ENCODE data around the gene TSHZ2.
A peak's percentile ranks its signal among the peaks of the same experiment; 100 is the strongest.

The TSHZ2 gene

DNA sequence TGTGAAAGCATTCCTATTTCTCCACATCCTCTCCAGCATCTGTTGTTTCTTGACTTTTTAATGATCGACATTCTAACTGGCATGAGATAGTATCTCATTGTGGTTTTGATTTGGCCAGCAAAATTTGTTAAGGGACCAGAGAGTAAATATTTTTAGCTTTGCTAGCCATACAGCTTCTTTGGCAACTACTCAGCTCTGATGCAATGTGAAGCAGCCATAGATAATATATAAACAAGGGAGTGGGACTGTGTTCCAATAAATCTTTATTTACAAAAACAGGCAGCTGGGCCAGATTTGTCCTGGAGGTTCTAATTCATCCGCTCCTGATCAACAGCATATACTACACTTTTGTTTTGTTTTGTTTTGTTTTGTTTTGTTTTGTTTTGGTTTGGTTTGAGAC, 418.6 kb downstream of the TSHZ2 start:
- no peaks in the 10 kb centered on the region for H4K20me1 ChIP-seq
- H3K4me3 ChIP-seq: no peak overlapping the region
- no peaks in the 10 kb centered on the region for H3K9me3 ChIP-seq (replicated peaks in 1 of 11)
- H3K4me1 ChIP-seq: peaks cover 0 to 20% (median 12%) of the 10 kb centered on the region in 10 experiments; a peak in 14 of 20 replicates
- H3K4me2 ChIP-seq: no peak overlapping the region
- no peaks in the 10 kb centered on the region for H3K27me3 ChIP-seq
- no peak for TF ChIP-seq Cebpa-rat (IDR thresholded peaks at IDR 0.05)
- H3K9ac ChIP-seq: no peak overlapping the region
- no peaks in the 10 kb centered on the region for H3K36me3 ChIP-seq
- no peak overlapping the region for H3K27ac ChIP-seq

DNA sequence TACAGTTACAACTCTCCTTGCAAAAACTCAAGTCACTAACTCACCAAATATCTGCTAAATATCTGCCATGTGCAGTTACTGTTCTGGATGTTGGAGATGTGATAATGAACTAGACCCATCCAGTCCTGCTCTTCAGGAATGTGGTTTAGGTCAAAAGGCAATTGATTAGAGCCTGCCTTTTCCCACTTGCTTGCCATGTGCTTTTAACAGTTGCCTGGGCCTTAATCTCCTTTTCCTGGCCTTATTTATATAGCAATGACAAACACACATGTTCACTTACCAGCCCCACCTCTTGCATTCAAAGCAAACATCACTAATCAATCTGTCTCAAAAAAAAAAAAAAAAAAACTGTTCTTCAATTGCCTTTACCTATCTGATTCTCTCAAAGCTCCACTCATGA, 422.3 kb downstream of the TSHZ2 start:
- H3K27ac ChIP-seq: no peak overlapping the region
- H3K9me3 ChIP-seq (replicated peaks in 1 of 11): no peaks in the 10 kb centered on the region
- H3K27me3 ChIP-seq: no peaks in the 10 kb centered on the region
- H3K4me3 ChIP-seq: no peak overlapping the region
- H4K20me1 ChIP-seq: no peaks in the 10 kb centered on the region
- peaks cover 0 to 9% (median 6%) of the 10 kb centered on the region in 10 experiments; a peak in 14 of 20 replicates for H3K4me1 ChIP-seq
- H3K9ac ChIP-seq: no peak overlapping the region
- H3K36me3 ChIP-seq: no peaks in the 10 kb centered on the region
- no peak overlapping the region for H3K4me2 ChIP-seq
- TF ChIP-seq Cebpa-rat (IDR thresholded peaks at IDR 0.05): no peak

DNA sequence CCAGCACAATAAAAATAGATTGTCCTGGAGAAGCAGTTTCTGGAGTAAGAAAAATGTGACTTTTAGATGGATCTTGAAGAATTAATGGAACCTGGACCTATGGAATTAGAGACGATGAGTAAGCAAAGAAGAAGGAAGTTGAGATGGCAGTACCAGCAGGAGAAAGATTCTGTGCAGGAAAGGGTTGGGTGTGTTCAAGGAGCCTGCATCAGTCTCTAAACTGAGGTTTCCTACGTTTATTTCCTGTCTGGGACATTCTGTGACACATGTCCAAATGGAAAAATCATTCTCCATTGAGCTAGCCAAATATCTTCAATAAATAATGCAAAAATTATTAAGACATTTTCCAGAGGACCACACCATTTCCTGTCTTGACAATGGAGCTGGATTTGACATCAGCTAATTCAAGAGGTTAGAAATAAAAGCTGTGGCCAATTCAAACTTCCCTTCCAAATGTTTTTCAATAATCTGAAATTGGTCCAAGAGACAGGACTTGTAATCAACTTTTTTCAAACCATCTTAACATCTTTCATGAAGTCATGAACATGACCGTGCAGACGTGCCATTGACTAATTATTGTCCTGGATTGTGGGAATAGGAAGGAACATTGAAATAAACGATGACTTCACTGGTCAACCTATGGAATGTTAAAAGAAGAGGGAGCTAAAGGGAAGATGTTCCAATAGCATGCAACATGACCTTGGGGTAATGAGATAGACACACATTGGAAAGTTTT, 423.2 kb downstream of the TSHZ2 start:
- no peaks in the 10 kb centered on the region; a peak in 1 of 20 replicates for H3K4me1 ChIP-seq
- H3K27ac ChIP-seq: no peak overlapping the region
- H4K20me1 ChIP-seq: no peaks in the 10 kb centered on the region
- H3K4me2 ChIP-seq: no peak overlapping the region
- H3K9ac ChIP-seq: no peak overlapping the region
- H3K36me3 ChIP-seq: no peaks in the 10 kb centered on the region
- H3K9me3 ChIP-seq (replicated peaks in 1 of 11): no peaks in the 10 kb centered on the region
- no peaks in the 10 kb centered on the region for H3K27me3 ChIP-seq
- no peak for TF ChIP-seq Cebpa-rat (IDR thresholded peaks at IDR 0.05)
- H3K4me3 ChIP-seq: no peak overlapping the region

DNA sequence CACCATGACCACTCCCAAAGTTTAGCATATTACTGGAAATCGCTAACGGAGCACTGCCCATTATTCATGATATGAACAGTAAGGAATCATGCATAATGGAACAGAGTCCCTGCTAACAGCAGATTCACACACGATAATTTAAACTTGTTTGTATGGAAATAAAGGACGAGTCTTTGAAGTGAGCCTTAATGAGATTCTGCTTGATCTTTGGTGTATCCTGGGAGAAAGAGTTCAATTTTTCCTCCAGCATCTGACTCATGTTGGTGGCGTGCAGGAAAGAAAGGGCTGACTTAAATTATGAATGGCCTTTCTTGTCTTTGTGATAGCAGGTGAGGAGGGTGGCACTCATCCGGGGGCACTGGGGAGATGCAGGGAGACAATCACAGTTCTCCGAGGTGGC, 426.9 kb downstream of the TSHZ2 start:
- no peak for TF ChIP-seq Cebpa-rat (IDR thresholded peaks at IDR 0.05)
- H3K9me3 ChIP-seq (replicated peaks in 1 of 11): no peaks in the 10 kb centered on the region
- no peaks in the 10 kb centered on the region for H3K36me3 ChIP-seq
- no peaks in the 10 kb centered on the region for H4K20me1 ChIP-seq
- H3K27ac ChIP-seq: no peak overlapping the region
- no peak overlapping the region for H3K4me2 ChIP-seq
- no peaks in the 10 kb centered on the region for H3K4me1 ChIP-seq
- no peak overlapping the region for H3K4me3 ChIP-seq
- H3K9ac ChIP-seq: no peak overlapping the region
- H3K27me3 ChIP-seq: no peaks in the 10 kb centered on the region

DNA sequence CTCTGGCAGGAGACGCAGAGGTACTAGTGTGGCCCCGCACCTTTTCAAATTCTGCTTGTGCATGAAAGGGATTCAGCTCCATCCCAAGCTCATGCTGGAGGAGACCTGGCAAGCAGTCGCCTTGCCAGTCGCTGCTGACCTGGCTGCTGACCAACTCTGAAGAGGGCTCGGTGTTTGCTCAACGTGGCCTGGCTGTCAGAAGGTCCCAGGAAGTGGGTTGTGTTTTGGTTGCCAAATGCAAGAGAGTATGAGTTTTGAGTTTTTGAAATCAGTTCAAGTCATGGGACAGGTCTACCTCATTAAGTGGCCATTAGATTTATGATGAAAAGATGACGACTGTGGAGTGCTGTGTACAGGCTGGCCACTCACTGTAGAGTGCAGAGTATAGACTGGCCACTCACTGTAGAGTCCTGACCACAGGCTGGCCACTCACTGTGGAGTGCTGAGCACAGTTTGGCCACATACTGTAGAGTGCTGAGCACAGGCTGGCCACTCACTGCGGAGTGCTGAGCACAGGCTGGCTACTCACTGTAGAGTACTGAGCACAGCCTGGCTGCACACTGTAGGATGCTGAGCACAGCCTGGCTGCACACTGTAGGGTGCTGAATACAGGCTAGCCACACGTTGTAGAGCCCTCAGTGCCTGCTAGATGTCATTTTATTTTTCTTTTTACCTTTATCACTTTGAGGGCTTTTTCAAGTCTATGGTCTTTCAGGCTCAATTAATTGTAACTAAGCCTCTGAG, 427.6 kb downstream of the TSHZ2 start:
- Histone ChIP-seq H3K4me3 (no peak overlapping the region), H3K4me1 (peaks cover 0 to 1% (median 0%) of the 10 kb centered on the region in 10 experiments; a peak in 1 of 20 replicates), H3K9me3 (replicated peaks in 1 of 11) (no peaks in the 10 kb centered on the region), H3K4me2 (no peak overlapping the region), H4K20me1 (no peaks in the 10 kb centered on the region), H3K27ac (no peak overlapping the region), H3K27me3 (no peaks in the 10 kb centered on the region), H3K36me3 (no peaks in the 10 kb centered on the region), H3K9ac (no peak overlapping the region)
- no peak for TF ChIP-seq Cebpa-rat (IDR thresholded peaks at IDR 0.05)

DNA sequence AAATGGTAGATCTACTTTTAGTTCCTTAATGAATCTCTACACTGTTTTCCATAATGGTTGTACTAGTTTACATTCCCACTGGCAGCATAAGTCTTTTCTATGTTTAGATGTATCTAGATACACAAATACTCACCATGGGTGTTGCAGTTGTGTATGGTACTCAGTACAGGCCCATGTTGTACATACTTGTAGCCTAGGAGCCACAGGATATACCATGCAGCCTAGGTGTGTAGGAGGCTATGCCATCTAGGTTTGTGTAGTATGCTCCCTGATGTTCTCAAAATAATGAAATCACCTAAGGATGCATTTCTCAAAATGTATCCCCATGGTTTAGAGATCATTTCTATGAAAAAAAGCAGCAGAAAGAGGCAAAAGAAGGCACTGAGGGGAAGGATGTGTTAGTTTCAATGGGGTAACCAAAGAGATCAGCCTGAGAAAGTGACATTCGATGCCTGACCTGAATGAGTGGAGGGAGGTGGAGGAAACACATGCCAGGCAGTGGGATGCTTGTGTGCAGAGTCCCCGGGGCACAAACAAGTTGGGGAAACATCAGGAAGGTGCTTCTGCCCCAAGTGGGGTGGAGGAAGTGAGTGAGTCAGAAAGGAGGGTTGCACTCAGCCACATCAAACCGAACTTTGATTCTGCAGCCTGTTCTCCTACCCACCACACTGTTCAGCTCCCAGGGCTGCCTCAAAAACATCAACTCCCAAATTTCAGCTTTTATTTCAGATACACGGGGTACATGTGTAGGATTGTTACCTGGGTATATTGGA, 430.3 kb downstream of the TSHZ2 start:
- H3K4me2 ChIP-seq: no peak overlapping the region
- no peak overlapping the region for H3K4me3 ChIP-seq
- no peaks in the 10 kb centered on the region for H3K27me3 ChIP-seq
- H3K27ac ChIP-seq: no peak overlapping the region
- TF ChIP-seq Cebpa-rat (IDR thresholded peaks at IDR 0.05): no peak
- H3K9ac ChIP-seq: no peak overlapping the region
- no peaks in the 10 kb centered on the region for H3K36me3 ChIP-seq
- H4K20me1 ChIP-seq: no peaks in the 10 kb centered on the region
- H3K9me3 ChIP-seq (replicated peaks in 1 of 11): no peaks in the 10 kb centered on the region
- H3K4me1 ChIP-seq: peaks cover 0 to 5% (median 0%) of the 10 kb centered on the region in 10 experiments; a peak in 1 of 20 replicates

DNA sequence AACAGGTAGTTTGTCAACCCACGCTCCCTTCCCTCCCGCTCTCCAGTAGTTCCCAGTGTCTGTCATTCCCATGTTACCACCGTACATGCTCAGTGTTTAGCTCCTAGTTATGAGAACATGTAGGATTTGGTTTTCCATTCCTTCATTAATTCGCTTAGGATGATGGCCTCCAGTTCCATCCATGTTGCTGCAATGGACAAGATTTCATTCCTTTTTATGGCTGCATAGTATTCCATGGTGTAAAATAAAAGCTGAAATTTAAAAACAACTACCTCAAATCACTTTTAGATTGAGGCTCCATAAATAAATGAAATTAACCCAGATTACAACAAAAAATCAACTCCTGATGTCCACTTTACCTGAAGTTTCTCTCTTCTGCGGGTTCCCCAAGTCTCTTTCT, 430.9 kb downstream of the TSHZ2 start:
- no peaks in the 10 kb centered on the region for H3K36me3 ChIP-seq
- H3K4me2 ChIP-seq: no peak overlapping the region
- H3K27me3 ChIP-seq: no peaks in the 10 kb centered on the region
- H3K9me3 ChIP-seq (replicated peaks in 1 of 11): no peaks in the 10 kb centered on the region
- no peaks in the 10 kb centered on the region for H4K20me1 ChIP-seq
- H3K4me1 ChIP-seq: peaks cover 0 to 5% (median 0%) of the 10 kb centered on the region in 10 experiments; a peak in 1 of 20 replicates
- TF ChIP-seq Cebpa-rat (IDR thresholded peaks at IDR 0.05): no peak
- H3K9ac ChIP-seq: no peak overlapping the region
- no peak overlapping the region for H3K27ac ChIP-seq
- H3K4me3 ChIP-seq: no peak overlapping the region

DNA sequence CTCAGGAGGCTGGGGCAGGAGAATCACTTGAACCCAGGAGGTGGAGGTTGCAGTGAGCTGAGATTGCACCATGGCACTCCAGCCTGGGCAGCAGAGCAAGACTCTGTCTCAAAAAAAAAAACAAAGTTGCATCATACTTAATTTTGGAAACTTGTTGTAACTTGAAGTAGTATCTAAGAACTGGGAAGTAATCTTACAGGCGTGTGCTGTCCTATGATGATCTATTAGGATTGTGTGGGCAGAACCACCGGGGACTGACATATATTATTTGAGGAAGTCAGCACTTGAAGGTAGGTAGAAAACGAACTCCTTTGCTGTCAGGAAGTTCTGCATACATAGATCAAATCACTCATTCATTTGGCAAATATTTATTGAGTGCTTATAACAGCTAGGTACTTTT, 433.0 kb downstream of the TSHZ2 start:
- no peak overlapping the region for H3K9ac ChIP-seq
- no peaks in the 10 kb centered on the region for H3K9me3 ChIP-seq (replicated peaks in 1 of 11)
- H3K4me2 ChIP-seq: no peak overlapping the region
- H3K4me3 ChIP-seq: no peak overlapping the region
- H4K20me1 ChIP-seq: no peaks in the 10 kb centered on the region
- 0 out of 22 replicates have a peak, but pooled peaks of 1 of the 11 experiments have one; percentile 45 for TF ChIP-seq Cebpa-rat (IDR thresholded peaks at IDR 0.05)
- H3K27me3 ChIP-seq: no peaks in the 10 kb centered on the region
- H3K36me3 ChIP-seq: no peaks in the 10 kb centered on the region
- H3K4me1 ChIP-seq: peaks cover 0 to 5% (median 0%) of the 10 kb centered on the region in 10 experiments; a peak in 1 of 20 replicates
- H3K27ac ChIP-seq: no peak overlapping the region

DNA sequence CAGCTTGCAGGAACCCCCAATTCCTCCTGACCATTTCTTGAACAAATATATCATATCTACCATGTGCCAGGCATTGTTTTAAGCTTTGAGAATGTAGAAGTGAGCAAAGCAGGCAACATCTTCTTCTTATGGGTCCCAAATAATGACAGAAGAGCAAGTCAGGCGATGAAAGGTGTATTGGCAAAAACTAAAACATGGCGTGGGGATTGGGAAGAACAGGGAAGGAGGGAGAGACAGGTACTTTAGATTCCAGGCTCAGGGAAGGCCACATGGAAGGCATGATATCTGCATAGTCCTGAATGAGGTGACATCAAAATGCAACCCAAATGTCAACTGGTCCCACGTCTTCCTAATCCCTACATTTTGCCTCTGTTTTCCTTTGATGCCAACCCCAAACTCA, 434.4 kb downstream of the TSHZ2 start:
- Histone ChIP-seq H3K9ac (no peak overlapping the region), H3K9me3 (replicated peaks in 1 of 11) (no peaks in the 10 kb centered on the region), H3K4me1 (peaks cover 0 to 5% (median 0%) of the 10 kb centered on the region in 10 experiments; a peak in 1 of 20 replicates), H3K36me3 (no peaks in the 10 kb centered on the region), H3K4me2 (no peak overlapping the region), H3K27ac (no peak overlapping the region), H4K20me1 (no peaks in the 10 kb centered on the region), H3K27me3 (no peaks in the 10 kb centered on the region), H3K4me3 (no peak overlapping the region)
- no peak for TF ChIP-seq Cebpa-rat (IDR thresholded peaks at IDR 0.05)

Data from BLaER1 treated with 17β-estradiol and CSF1 and Interleukin-3, amounts not matched to agents 10 nM and 100 nM (cell line).